HG03045 (cell line): ENCODE data around the gene TOE1.
"Not testable (repeated sequence)": the region's sequence is repeated elsewhere in the genome, so short reads cannot be mapped to it uniquely, and the experiment has no call there.

Experiments used
- ATAC-seq: cut with Tn5 transposase; IDR thresholded peaks from one replicate; pipeline ENCODE4 v1.9.1; 2021; ENCODE audit warnings: mild to moderate bottlenecking, moderate library complexity; ENCODE audit not compliant: unreplicated experiment

The TOE1 gene

GRCh38 chr1:45354838-45355237 is 14.9 kb downstream of the TOE1 start:
- no peak for ATAC-seq

- no peak for ATAC-seq
Measured at GRCh38 chr1:45355683-45356082, 15.7 kb downstream of the TOE1 start.

DNA sequence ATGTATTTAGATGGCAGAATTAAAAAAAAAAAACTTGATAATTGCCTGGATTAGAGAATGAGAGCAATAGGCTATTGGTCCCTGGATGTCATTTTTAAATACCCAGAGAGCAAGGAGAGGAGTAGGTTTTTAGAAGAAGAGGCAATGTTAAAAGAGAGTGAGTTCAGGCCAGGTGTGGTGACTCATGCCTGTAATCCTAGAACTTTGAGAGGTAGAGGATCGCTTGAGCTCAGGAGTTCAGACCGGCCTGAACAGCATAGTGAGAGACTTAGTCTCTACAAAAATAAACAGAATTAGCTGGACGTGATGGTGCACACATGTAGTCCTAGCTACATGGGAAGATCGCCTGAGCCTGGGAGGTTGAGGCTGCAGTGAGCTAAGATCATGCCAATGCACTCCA is 16.2 kb downstream of the TOE1 start:
- no peak for ATAC-seq

DNA sequence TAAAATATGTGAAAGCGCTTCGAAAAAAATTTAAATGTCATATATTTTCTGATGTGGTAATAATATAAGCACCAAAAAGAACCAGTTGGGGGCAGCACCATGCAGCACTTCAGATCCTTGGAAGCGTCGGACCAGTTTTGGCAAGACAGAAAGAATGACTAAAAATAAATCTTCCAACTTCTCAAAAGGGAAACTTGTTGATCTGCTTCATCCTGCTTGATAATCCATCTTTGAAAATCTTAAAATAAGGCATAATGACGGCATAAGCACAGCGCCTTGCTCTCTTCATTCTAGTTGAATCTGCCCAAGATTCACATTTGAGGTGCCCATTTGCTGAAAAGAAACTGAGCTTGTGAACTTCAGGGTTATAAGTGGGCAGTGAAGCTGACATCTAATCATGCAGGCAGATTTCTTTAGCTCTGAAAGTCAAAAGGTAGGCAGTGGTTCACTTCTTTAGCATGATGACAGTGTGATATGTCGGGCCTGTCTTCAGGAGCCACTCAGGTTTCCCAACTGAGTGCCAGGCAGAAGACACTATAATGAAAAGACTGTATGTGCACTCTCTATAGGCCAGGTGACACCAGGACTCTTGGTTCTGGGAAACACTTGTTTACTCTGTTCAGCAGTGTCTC is 20.0 kb downstream of the TOE1 start:
- ATAC-seq = no peak

- ATAC-seq = not testable (repeated sequence)
Measured at GRCh38 chr1:45360981-45361380, 21.0 kb downstream of the TOE1 start.

GRCh38 chr1:45364294-45364693 is 24.3 kb downstream of the TOE1 start:
- no peak for ATAC-seq

GRCh38 chr1:45365051-45365450 is 25.1 kb downstream of the TOE1 start:
- peak; percentile 57 for ATAC-seq

GRCh38 chr1:45370575-45370974 is 30.6 kb downstream of the TOE1 start:
- no peak for ATAC-seq

- no peak for ATAC-seq
Measured at GRCh38 chr1:45373573-45373972, 33.6 kb downstream of the TOE1 start.

- no peak for ATAC-seq
Measured at GRCh38 chr1:45375104-45376090, 35.4 kb downstream of the TOE1 start.

DNA sequence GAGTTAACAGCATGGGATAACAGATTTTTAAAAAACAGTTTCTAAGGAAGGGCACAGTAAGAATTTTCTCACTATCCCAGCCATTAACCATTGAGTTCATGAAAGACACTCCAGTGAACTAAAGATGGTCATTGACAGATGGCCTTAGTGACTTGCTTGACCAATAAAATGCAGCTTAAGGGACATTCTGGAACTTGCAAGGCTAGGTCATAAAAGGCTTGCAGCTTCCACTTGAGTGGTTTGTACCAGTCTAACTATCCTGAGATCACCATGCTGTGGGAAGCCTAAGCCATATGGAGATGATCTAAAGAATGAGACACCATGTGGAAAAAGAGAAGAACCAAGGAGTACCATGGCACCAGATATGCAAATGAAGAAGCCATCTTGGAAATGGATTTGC is 38.2 kb downstream of the TOE1 start:
- no peak for ATAC-seq

- no peak for ATAC-seq
Measured at GRCh38 chr1:45379524-45379923, 39.6 kb downstream of the TOE1 start.

- ATAC-seq = no peak
Measured at GRCh38 chr1:45380125-45380524, 40.2 kb downstream of the TOE1 start.

GRCh38 chr1:45380730-45381129 is 40.8 kb downstream of the TOE1 start:
- no peak for ATAC-seq

DNA sequence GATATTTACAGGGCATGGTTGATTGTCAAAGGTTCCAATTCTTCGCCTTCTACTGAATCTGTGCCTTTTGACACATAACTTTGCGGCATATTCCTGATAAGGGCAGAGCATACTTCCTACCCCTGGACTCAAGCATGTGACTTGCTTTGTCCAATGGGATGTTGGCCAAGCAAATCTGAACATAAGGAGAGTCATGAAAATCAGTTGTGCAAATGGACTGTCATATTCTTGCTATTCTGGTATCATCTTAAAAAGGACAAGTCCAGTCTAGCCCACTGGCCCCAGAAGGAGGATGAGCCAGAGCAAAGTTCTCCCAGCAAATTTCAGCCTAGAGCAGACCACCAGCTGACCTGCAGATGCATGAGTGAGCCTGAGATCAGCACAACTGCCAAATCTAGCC is 41.3 kb downstream of the TOE1 start:
- ATAC-seq = no peak

- no peak for ATAC-seq
Measured at GRCh38 chr1:45383191-45383590, 43.2 kb downstream of the TOE1 start.

GRCh38 chr1:45384213-45384612 is 44.2 kb downstream of the TOE1 start:
- ATAC-seq = not testable (repeated sequence)

DNA sequence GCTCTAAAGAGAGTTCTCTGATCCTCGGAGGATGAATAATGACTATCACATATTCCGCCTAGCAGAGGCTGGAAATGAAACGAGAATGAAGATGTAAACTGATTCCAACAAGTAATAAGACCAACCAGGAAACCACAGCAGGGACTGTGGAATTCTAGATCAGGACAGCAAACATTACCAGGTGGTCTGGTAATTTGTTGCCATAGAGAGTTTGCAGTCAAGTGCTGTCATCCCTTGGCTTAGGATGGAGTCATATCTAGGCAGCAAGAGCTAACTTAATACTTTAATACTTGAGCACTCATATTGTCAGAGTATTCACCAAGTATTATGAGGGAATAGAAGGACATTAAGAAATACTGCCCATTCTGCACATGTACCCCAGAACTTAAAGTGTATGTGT is 45.3 kb downstream of the TOE1 start:
- ATAC-seq = no peak

GRCh38 chr1:45386219-45386618 is 46.2 kb downstream of the TOE1 start:
- no peak for ATAC-seq
